ENCODE measurements around the gene FAM221A. TPM values are rescaled to one million over a fixed set of nuclear protein-coding genes. Genes with fewer than 3 reads are reported as not detected.

The FAM221A gene
- total RNA-seq, 4 donors from 2014 or later, result 7.5 to 28.0 (median 13.1) TPM

DNA sequence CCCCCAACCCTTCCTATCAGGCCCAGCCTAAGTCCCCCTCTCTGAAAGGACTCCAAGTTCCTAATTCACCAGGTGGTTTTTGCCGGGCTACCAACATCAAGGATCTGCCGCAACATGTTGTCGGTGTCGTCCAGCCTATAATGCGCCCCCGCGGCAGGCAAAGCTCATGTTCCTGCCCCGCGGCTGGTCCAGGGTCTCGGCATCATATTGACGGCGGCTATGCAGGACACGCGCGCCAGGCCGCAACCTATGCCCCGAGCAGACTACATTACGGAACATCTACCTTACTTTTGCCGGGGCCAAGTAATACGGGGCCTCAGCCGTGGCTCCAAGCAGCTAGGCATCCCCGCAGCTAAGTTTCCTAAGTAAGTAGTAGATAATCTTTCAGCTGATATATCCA is 24.6 kb upstream of the FAM221A start:
- Histone ChIP-seq H3K27ac (no peak overlapping the region), H3K27me3 (no peaks in the 10 kb centered on the region), H3K36me3 (no peaks in the 10 kb centered on the region), H3K9me3 (peaks cover 0 to 40% (median 7%) of the 10 kb centered on the region in 4 donors), H3K4me3 (no peak overlapping the region), H3K4me1 (no peaks in the 10 kb centered on the region)
- TF ChIP-seq, protein P1, sequence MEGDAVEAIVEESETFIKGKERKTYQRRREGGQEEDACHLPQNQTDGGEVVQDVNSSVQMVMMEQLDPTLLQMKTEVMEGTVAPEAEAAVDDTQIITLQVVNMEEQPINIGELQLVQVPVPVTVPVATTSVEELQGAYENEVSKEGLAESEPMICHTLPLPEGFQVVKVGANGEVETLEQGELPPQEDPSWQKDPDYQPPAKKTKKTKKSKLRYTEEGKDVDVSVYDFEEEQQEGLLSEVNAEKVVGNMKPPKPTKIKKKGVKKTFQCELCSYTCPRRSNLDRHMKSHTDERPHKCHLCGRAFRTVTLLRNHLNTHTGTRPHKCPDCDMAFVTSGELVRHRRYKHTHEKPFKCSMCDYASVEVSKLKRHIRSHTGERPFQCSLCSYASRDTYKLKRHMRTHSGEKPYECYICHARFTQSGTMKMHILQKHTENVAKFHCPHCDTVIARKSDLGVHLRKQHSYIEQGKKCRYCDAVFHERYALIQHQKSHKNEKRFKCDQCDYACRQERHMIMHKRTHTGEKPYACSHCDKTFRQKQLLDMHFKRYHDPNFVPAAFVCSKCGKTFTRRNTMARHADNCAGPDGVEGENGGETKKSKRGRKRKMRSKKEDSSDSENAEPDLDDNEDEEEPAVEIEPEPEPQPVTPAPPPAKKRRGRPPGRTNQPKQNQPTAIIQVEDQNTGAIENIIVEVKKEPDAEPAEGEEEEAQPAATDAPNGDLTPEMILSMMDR (IDR thresholded peaks at IDR 0.05), result no peak
- TF ChIP-seq EP300 (IDR thresholded peaks at IDR 0.05) (no peak), POLR2A (IDR thresholded peaks at IDR 0.05) (no peak)
- WGBS, 2 donors, result 97 to 98% methylated on average over 22 of the region's 22 CpGs
- DNase-seq (ENCODE audit: low spot score in 2 of 2), result no peak

DNA sequence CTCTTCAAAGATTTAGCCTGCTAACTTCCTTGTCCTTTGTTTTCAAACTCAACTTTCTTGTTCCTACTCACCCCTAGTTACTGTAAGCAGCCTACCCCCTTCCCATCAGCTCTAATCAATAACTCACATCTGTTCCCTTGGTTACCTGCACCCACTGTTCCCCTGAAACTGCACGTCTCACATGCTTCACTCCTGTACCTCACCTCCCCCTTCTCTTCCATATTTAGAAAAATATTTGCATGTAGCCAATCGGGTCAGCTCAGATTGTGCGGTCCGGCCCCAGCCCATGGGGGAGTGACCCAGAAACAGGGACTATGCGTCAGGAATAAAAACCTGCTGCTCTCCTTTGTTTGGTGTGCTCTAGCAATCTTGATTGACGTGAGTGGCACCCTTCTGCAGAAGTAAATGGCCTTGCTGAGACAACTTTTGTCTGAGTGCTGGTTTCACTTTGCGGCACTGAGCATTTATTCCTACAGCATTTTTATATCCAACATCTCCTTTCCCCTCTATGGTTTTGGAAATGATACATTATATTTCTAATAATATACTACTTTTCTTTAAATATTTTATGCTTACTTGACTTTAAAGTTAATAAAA is 21.1 kb upstream of the FAM221A start:
- DNase-seq (ENCODE audit: low spot score in 2 of 2), result no peak
- Histone ChIP-seq H3K4me1 (no peaks in the 10 kb centered on the region), H3K4me3 (no peak overlapping the region), H3K27ac (no peak overlapping the region), H3K9me3 (peaks cover 0 to 28% (median 5%) of the 10 kb centered on the region in 4 donors), H3K27me3 (no peaks in the 10 kb centered on the region), H3K36me3 (no peaks in the 10 kb centered on the region)
- TF ChIP-seq EP300 (IDR thresholded peaks at IDR 0.05), result no peak
- TF ChIP-seq, protein P1 (IDR thresholded peaks at IDR 0.05), result no peak
- no peak for TF ChIP-seq POLR2A (IDR thresholded peaks at IDR 0.05)
- WGBS, 2 donors, result 80 to 83% methylated on average over 7 of the region's 7 CpGs

DNA sequence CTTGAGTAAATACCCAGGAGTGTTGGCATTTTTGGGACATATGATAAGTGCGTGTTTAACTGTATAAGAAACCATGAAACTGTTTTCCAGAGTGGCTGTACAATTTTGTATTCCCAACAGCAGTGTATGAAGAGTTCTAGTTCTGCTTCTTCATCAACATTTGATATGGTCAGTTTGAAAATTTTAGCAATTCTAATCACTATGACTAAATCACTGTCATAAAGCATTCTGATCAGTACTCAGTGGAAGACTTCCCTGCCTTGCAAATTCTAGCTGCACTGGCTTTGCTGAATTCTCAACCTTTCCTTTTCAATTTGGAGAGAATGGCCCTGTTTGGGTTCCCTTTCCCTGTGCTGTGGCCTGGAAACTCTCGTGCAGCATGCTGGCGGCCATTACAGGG is 18.6 kb upstream of the FAM221A start:
- WGBS, 2 donors, result 80% methylated on average over 3 of the region's 3 CpGs
- Histone ChIP-seq H3K27me3 (no peaks in the 10 kb centered on the region), H3K36me3 (no peaks in the 10 kb centered on the region), H3K4me3 (no peak overlapping the region), H3K4me1 (no peaks in the 10 kb centered on the region), H3K27ac (no peak overlapping the region), H3K9me3 (peaks cover 0 to 13% (median 0%) of the 10 kb centered on the region in 4 donors)
- no peak for DNase-seq (ENCODE audit: low spot score in 2 of 2)
- TF ChIP-seq, protein P1 (IDR thresholded peaks at IDR 0.05), result no peak
- no peak for TF ChIP-seq EP300 (IDR thresholded peaks at IDR 0.05)
- no peak for TF ChIP-seq POLR2A (IDR thresholded peaks at IDR 0.05)

DNA sequence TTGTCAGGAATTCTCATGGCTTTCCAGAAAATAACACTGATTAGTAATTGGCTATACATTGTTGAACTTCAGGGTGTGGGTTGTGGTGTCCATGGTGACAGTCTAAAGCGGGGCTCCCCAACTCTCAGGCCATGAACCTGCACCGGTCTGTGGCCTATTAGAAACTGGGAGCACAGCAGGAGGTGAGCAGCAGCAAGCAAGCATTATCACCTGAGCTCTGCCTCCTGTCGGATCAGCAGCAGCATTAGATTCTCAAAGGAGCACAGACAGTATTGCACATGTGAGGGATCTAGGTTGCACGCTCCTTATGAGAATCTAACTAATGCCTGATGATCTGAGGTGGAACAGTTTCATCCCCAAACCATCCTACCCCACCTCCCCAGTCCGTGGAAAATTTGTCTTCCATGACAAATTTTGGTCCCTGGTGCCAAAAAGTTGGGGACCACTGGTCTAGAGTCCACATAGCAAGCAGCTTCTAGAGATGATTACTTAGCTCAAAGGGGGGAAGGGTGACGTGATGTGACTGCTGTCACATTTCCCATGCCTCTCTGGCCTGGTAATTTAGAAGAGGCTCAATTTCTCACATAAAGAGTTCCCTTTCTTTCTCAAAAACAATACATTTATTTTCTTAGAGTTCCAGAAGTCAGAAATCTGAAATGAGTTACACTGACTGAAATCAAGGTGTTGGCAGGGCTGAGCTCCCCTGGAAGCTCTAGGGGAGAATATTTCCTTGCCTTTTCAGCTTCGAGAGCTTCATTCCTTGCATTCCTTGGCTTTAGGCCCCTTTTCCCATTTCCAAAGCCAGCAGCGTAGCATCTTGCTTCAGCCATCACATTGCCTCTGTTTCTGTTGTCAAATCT is 17.6 kb upstream of the FAM221A start:
- 68 to 74% methylated on average over 8 of the region's 8 CpGs for WGBS, 2 donors
- no peak for DNase-seq (ENCODE audit: low spot score in 2 of 2)
- Histone ChIP-seq H3K36me3 (no peaks in the 10 kb centered on the region), H3K9me3 (peaks cover 0 to 13% (median 0%) of the 10 kb centered on the region in 4 donors), H3K4me3 (no peak overlapping the region), H3K4me1 (no peaks in the 10 kb centered on the region), H3K27ac (no peak overlapping the region), H3K27me3 (no peaks in the 10 kb centered on the region)
- TF ChIP-seq EP300 (IDR thresholded peaks at IDR 0.05), result no peak
- TF ChIP-seq, protein P1 (IDR thresholded peaks at IDR 0.05), result no peak
- no peak for TF ChIP-seq POLR2A (IDR thresholded peaks at IDR 0.05)

DNA sequence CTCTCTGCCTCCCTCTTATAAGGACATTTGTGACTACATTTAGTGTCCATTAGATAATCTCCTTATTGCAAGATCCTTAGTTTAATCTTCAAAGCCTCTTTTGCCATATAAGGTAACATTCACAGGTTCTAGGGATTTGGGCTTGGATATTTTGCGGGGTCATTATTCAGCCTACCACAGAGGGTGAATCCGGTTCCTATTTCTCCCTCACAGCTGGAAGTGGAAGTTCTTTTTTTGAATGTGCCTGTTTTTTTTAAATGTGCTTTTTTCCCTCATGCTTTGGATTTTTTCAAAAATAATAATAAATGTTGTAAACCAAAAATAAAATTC is 17.1 kb upstream of the FAM221A start:
- H3K27me3 ChIP-seq, result no peaks in the 10 kb centered on the region
- H3K9me3 ChIP-seq, result peaks cover 0 to 13% (median 0%) of the 10 kb centered on the region in 4 donors
- 73 to 84% methylated on average over 2 of the region's 2 CpGs for WGBS, 2 donors
- DNase-seq (ENCODE audit: low spot score in 2 of 2), result no peak
- no peak overlapping the region for H3K27ac ChIP-seq
- H3K4me1 ChIP-seq, result no peaks in the 10 kb centered on the region
- no peaks in the 10 kb centered on the region for H3K36me3 ChIP-seq
- TF ChIP-seq EP300 (IDR thresholded peaks at IDR 0.05), result no peak
- TF ChIP-seq POLR2A (IDR thresholded peaks at IDR 0.05), result no peak
- TF ChIP-seq, protein P1 (IDR thresholded peaks at IDR 0.05), result no peak
- no peak overlapping the region for H3K4me3 ChIP-seq

All from tibial nerve (tissue), 4 donors.